OCI-LY7 (cell line): ENCODE measurements around the gene LRP1-AS. TPM values are rescaled to one million over a fixed set of nuclear protein-coding genes. Genes with fewer than 3 reads are reported as not detected.
A peak's percentile ranks its signal among the peaks of the same experiment; 100 is the strongest.

Experiments
- BruUV-seq: library from RNA; stranded (reverse); fragments of 400-500 nt; replicated peaks from 2 replicates; lab custom pipeline; 2021; lab: Mats Ljungman, UMichigan
- CTCF ChIA-PET: fragments of 300-600 bp; sonication (Branson Sonifier 250); formaldehyde crosslinking; loops from one replicate; lab custom pipeline; 2022; ENCODE audit warnings: antibody characterized with exemption; ENCODE audit not compliant: unreplicated experiment; lab: Charles Lee
- POLR2A ChIA-PET: fragments of 300-600 bp; sonication (Branson Sonifier 250); formaldehyde crosslinking; loops from one replicate; lab custom pipeline; 2022; ENCODE audit warnings: antibody characterized with exemption; lab: Charles Lee
- DNase-seq: peaks from one replicate; pipeline ENCODE4 v3.0.0-alpha.2; 2015; ENCODE audit warnings: low spot score
- H2AFZ ChIP-seq: fragments of 200-600 bp; sonication (generic), shearing (Covaris generic); 2 replicates; pipeline ENCODE4 v1.6.1; 2014; ENCODE audit warnings: mild to moderate bottlenecking, antibody characterized with exemption, low read length, moderate library complexity
- H3K27ac ChIP-seq: fragments of 200-600 bp; sonication (generic); 2 replicates; pipeline ENCODE4 v1.5.1; 2014; ENCODE audit warnings: mixed run types, low read depth, mild to moderate bottlenecking, moderate library complexity, low read length, inconsistent platforms; ENCODE audit not compliant: poor library complexity, severe bottlenecking
- H3K36me3 ChIP-seq: fragments of 200-600 bp; sonication (generic); 2 replicates; pipeline ENCODE4 v1.6.1; 2014; ENCODE audit warnings: mild to moderate bottlenecking, antibody characterized with exemption, low read length, moderate library complexity, mixed read lengths; ENCODE audit not compliant: insufficient read depth
- H3K4me1 ChIP-seq: fragments of 200-600 bp; sonication (generic); 2 replicates; pipeline ENCODE4 v1.5.1; 2014; ENCODE audit warnings: mild to moderate bottlenecking, low read length; ENCODE audit not compliant: insufficient read depth, poor library complexity, severe bottlenecking
- H3K4me2 ChIP-seq: fragments of 200-600 bp; sonication (generic); 2 replicates; pipeline ENCODE4 v1.6.1; 2014; ENCODE audit warnings: mild to moderate bottlenecking, low read length
- H3K4me3 ChIP-seq: fragments of 200-600 bp; sonication (generic); 2 replicates; pipeline ENCODE4 v1.5.1; 2014; ENCODE audit warnings: mild to moderate bottlenecking, low read depth, low read length; ENCODE audit not compliant: poor library complexity, severe bottlenecking
- H3K79me2 ChIP-seq: fragments of 200-600 bp; sonication (generic); 2 replicates; pipeline ENCODE4 v1.6.1; 2016; ENCODE audit warnings: low read depth, mild to moderate bottlenecking, low read length, moderate library complexity, mixed read lengths; ENCODE audit not compliant: insufficient read depth
- H3K9me2 ChIP-seq: fragments of 200-600 bp; sonication (generic); 2 replicates; pipeline ENCODE4 v1.6.1; 2016; ENCODE audit warnings: mild to moderate bottlenecking, low read length, mixed read lengths; ENCODE audit not compliant: insufficient read depth
- H3K9me3 ChIP-seq: fragments of 200-600 bp; sonication (generic); 2 replicates; pipeline ENCODE4 v1.6.1; 2014; ENCODE audit warnings: mild to moderate bottlenecking, mixed run types, low read length, mixed read lengths
- H4K20me1 ChIP-seq: fragments of 200-600 bp; sonication (generic); 2 replicates; pipeline ENCODE4 v1.6.1; 2014; ENCODE audit warnings: mild to moderate bottlenecking, antibody characterized with exemption, low read length, moderate library complexity, mixed read lengths; ENCODE audit not compliant: insufficient read depth
- EZH2phosphoT487 ChIP-seq: fragments of 200-600 bp; sonication (generic); IDR thresholded peaks from 2 replicates; pipeline ENCODE4 v1.6.1; 2018; ENCODE audit warnings: low read depth, borderline replicate concordance, mild to moderate bottlenecking, mixed run types, antibody characterized with exemption, low read length, moderate library complexity, mixed read lengths
- intact Hi-C: fragments of 100-400 bp; cut with micrococcal nuclease; formaldehyde crosslinking; loops from one replicate; pipeline ENCODE4 v1.10.0; 2022; ENCODE audit not compliant: unreplicated experiment
- total RNA-seq, 2 experiments: library from RNA; depleted of rRNA in 1 of 2; stranded (reverse); fragments of >200 nt in 1 of 2; shearing (Covaris generic) in 1 of 2; gene quantifications; 2 replicates each; pipeline ENCODE4 v1.2.3, GENCODE V29; 2014 to 2022
- TF ChIP-seq, protein P1 (sequence below): fragments of 200-600 bp; sonication (generic); conservative IDR thresholded peaks from 2 replicates; pipeline ENCODE4 v1.5.1; 2014; ENCODE audit warnings: mild to moderate bottlenecking, antibody characterized with exemption, low read length, moderate library complexity, mixed read lengths

LRP1-AS gene
- total RNA-seq, 2 experiments from 2014 or later = not detected

- no peak for TF ChIP-seq EZH2phosphoT487
- TF ChIP-seq, protein P1, sequence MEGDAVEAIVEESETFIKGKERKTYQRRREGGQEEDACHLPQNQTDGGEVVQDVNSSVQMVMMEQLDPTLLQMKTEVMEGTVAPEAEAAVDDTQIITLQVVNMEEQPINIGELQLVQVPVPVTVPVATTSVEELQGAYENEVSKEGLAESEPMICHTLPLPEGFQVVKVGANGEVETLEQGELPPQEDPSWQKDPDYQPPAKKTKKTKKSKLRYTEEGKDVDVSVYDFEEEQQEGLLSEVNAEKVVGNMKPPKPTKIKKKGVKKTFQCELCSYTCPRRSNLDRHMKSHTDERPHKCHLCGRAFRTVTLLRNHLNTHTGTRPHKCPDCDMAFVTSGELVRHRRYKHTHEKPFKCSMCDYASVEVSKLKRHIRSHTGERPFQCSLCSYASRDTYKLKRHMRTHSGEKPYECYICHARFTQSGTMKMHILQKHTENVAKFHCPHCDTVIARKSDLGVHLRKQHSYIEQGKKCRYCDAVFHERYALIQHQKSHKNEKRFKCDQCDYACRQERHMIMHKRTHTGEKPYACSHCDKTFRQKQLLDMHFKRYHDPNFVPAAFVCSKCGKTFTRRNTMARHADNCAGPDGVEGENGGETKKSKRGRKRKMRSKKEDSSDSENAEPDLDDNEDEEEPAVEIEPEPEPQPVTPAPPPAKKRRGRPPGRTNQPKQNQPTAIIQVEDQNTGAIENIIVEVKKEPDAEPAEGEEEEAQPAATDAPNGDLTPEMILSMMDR = no peak
- ChIA-PET CTCF (interaction anchor here (0.5 to 1.1 kb wide), 2 partner anchors 15 to 898 kb away, joined by 3 read pairs; no protein-coding TSS in a partner anchor), POLR2A (interaction anchor here (1.1 to 1.2 kb wide), 2 partner anchors 11 to 125 kb away, joined by 3 read pairs; partner anchors contain the start of gene SHMT2)
- Histone ChIP-seq H3K79me2 (peaks cover 13% of the 10 kb centered on the region; the same call in 1 of the 2 replicates), H3K4me3 (no peak overlapping the region), H3K9me3 (no peaks in the 10 kb centered on the region), H4K20me1 (no peaks in the 10 kb centered on the region), H3K4me2 (no peak overlapping the region), H2AFZ (no peak overlapping the region), H3K27ac (no peak overlapping the region), H3K4me1 (peaks cover 14% of the 10 kb centered on the region), H3K9me2 (no peaks in the 10 kb centered on the region), H3K36me3 (peaks cover 76% of the 10 kb centered on the region)
- no peak for DNase-seq
- no TSS peak for BruUV-seq
- intact Hi-C loops = no loop called here
These were observed 43.0 kb downstream of the LRP1-AS start for GRCh38 chr12:57104292-57104910.

GRCh38 chr12:57103856-57104255, 43.6 kb downstream of the LRP1-AS start:
- H2AFZ ChIP-seq = no peak overlapping the region
- H3K36me3 ChIP-seq = peaks cover 81% of the 10 kb centered on the region
- intact Hi-C loops = no loop called here
- BruUV-seq = TSS peak; percentile 26
- H3K4me1 ChIP-seq = peaks cover 12% of the 10 kb centered on the region
- no peak overlapping the region for H3K27ac ChIP-seq
- H3K4me2 ChIP-seq = no peak overlapping the region
- H3K9me2 ChIP-seq = no peaks in the 10 kb centered on the region
- DNase-seq = no peak
- TF ChIP-seq, protein P1 = no peak
- TF ChIP-seq EZH2phosphoT487 = no peak
- H3K9me3 ChIP-seq = no peaks in the 10 kb centered on the region
- ChIA-PET POLR2A (interaction anchor here (1.1 to 1.2 kb wide), 3 partner anchors 11 to 126 kb away, joined by 3 read pairs; partner anchors contain the start of gene SHMT2), CTCF (interaction anchor here (0.5 to 1.1 kb wide), 3 partner anchors 8 to 898 kb away, joined by 3 to 6 read pairs (median 3); partner anchors contain the start of gene STAT6)
- no peak overlapping the region for H3K4me3 ChIP-seq
- peaks cover 8% of the 10 kb centered on the region; the same call in 1 of the 2 replicates for H3K79me2 ChIP-seq
- H4K20me1 ChIP-seq = no peaks in the 10 kb centered on the region
